Activated CD8-positive, alpha-beta memory T cell treated with anti-CD3 and anti-CD28 coated beads, Interleukin-2, amount 50 U/mL, for 4 hours (primary cell): ENCODE data around the gene HES3.

Source experiments
- DNase-seq: peaks from one replicate; pipeline ENCODE4 v3.0.0-alpha.2; 2020

Gene HES3, protein sequence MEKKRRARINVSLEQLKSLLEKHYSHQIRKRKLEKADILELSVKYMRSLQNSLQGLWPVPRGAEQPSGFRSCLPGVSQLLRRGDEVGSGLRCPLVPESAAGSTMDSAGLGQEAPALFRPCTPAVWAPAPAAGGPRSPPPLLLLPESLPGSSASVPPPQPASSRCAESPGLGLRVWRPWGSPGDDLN

DNA sequence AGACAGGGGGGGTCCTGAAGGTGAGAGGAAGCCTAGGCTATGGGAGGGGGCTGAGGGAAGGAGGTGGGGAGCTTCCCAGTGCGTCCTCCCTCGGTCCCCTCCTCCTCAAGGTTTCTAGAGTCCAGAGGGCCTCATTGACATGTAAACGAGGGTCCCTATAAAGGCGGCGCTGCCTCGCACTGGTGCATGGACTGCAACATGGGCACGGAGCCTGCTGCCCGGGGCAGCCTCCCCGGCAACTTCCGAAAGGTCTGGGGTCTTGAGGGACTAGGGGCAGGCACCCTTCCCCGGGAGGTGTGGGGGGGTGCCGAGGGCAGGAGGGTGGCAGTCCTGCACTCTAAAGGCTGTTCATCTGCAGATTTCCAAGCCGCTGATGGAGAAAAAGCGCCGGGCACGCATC lies at the start of gene HES3:
HES3 (plus strand) TSS at position 187 of the 400 bp plus-strand sequence; CDS start at position 374, 187 bp downstream.
- DNase-seq, result no peak

DNA sequence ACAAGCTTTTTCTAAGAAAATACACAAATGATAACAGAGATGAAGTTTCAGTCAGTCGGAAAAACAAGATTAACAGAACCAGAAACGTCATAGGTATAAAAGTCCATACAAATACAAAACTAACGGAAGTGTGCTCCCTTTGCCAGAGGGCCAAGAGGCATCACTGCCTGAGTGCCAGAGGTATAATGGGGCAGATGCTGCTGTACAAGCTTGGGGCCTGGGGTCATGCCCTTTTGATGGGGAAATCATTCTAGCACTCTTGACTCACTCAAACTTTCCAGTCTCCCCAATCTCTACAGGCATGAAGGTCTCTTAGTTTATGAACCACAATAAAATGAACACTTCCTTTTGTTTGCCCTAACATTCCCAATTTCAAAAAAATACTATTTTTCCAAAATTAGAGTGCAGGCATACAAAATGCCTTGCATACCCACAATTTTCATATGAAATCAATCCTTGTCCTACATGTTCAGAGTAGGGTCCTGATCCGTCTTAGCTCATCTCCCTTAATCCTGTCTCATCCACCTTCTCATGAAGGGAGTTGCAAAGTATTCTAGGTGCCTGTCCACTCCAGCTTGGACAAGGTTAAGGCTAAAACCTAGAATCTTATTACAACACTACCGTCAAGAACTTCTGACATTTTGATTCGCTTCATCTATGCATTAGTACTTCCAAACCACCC lies 46.1 kb upstream of the HES3 start:
- DNase-seq, result no peak

DNA sequence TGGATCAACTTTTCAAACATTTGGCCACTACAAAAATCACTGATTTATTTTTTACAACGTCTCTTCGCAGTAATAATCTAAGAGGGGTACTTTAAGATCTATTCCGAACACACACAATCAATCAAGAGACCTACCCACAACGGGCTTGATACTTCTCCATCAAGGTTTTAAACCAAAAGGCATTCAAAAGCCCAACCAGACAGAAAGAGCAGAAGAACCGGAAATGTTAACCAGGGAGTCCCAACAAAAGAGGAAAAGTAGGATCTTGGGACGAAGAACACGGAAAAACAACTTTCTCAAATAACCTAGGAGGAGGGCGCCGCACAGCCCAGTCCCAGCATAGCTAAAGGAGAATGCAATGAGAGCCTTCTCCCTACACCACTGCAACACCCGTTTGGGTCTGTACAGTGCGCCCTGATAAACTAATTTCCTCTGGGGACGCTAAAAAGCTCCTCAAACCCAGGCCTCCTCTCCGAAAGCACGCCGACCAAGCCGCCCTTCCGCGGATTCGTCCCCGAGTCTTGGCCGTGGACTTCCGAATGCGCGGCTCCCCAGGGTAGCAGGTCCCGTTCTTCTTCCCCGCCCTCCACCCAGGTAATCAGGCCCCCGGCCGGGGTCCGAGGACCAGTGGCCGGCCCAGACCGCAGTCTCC lies 45.2 kb upstream of the HES3 start:
- no peak for DNase-seq

DNA sequence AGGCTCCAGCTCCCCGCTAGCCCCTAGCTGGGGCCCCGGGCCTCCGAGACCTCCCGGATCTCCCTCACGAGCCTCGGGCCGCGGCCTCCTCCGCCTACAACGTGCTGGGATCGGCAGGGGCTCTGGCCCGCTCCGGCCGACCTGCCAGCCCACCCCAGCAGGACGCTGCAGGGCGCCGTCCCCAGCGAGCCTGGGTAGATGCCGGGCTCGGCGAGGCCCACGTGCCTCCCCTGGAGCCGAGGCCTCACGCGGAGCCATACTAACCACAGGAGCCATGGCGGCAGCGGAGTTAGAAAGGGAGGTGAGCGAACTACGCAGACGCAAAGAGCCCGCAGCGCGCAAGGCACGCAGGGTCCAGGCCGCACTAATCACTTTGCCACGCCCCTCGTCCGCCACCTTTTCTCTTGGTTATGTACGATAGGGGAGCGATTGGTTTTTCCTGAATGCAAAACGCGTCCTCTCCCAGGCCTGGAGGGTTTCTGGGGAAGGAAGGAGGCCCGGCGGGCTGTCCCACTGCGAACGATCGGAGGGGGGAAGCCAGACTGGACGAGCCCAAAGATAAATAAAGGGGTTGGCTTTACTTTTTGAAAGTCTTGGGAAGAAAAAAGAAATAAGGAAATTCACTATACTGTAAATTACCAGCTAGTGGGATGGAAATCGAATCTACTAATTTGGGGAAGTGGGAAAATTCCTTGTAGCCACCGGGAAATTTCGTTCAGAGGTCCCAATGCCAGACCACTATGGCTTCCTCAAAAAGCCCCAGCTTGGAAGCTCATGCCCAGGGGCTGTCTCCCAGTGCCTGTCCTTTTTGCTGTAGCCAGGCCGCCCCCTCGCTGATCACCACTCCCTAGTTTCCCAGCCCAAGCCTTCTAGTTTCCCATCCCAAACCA lies 44.4 kb upstream of the HES3 start, which contains the start of gene RPL22:
RPL22 (minus strand) TSS at position 298 of the 890 bp plus-strand sequence; CDS start at position 276, 22 bp downstream.
- peak; percentile 95 for DNase-seq

DNA sequence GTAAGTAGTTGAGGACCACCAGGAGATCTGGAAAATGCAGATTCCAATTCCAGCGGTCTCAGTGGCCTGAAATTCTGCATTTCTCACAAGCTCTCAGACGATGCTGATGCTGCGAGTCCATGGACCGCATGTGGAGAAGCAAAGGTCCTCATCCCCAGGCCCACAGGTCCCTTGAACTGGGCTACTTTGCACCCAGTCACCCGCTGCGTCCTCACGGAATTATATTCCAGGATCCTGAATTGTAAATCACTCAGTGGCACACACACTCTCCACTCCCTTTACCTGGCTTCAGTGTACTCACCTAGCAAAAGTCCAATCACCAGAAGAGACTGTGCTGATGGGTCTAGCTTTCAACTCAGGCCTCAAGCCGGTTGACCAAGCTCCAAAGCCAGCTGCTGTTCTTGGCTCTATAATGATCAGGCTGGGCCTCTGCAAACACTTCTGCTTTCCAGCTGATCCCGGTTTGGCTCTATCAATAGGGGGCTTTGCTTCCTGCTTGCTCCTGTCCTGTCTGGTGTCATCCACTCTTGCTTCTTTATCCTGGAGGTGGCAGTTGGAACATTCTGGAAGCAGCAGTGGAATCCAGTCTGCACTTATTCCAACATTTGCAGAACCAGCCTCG lies 43.7 kb upstream of the HES3 start:
- no peak for DNase-seq

DNA sequence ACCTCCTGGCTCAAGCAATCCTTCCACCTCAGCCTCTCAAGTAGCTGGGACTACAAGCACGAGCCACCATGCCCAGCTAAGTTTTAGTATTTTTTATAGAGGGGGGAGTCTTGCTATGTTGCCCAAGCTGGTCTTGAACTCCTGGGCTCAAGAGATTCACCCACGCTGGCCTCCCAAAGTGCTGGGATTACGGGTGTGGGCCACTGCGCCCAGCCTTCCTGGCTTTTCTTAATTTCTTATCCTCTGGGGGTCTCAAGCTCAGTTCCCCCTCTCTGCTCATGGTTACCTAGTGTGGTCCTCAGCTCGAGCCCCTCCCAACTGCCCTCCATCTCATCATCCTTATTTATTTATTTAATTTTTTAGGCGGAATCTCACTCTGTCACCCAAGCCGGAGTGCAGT lies 41.7 kb upstream of the HES3 start:
- no peak for DNase-seq

DNA sequence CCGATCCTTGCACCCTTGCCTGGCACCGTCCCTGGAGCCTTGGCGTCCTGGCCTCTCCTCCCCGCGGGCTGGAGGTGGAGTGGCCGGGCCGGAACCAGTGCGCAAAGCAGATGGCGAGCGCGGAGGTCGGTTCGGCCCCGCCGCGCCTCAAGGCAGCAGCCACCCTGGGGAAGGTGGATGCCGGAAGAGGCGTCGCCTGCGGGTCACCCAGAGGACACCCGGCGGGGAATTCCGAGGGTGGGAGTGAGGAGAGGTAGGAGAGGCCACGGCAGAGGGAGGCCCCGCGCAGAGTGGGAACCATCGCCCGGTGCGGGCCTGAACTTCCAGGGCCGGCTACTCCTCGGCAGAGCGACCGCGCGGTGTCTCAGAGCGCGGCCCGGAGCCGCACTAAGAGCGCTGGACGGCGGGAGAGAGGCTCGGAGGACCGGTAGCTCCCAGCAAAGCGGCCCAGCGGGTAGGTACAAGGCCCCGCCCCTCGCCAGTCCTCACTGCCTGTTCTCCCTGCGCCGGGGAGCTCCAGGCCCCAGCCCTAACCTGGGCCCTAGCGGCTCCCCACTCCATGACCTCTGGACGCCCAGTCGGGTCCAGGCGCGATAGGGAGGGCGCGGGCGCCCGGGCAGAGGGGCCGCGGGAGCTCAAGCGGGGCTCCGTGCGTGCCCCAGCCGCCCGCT lies 38.0 kb upstream of the HES3 start, which contains the start of gene RNF207:
RNF207 (plus strand) TSS at position 271 of the 671 bp plus-strand sequence. CDS start 417 bp downstream, outside the sequence.
- DNase-seq, result peak; percentile 37

DNA sequence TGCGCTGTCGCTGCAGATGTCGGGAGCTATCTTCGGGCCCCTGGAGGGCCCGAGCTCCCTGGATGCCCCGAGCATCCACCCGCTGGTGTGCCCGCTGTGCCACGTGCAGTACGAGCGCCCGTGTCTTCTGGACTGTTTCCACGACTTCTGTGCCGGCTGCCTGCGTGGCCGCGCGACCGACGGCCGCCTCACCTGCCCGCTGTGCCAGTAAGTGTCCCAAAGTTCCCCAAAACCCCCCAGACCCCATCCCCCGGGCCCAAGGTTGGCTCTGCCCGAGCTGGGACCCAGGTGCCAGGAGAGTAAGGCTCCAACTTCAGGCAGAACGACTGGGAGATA lies 37.5 kb upstream of the HES3 start:
- no peak for DNase-seq

DNA sequence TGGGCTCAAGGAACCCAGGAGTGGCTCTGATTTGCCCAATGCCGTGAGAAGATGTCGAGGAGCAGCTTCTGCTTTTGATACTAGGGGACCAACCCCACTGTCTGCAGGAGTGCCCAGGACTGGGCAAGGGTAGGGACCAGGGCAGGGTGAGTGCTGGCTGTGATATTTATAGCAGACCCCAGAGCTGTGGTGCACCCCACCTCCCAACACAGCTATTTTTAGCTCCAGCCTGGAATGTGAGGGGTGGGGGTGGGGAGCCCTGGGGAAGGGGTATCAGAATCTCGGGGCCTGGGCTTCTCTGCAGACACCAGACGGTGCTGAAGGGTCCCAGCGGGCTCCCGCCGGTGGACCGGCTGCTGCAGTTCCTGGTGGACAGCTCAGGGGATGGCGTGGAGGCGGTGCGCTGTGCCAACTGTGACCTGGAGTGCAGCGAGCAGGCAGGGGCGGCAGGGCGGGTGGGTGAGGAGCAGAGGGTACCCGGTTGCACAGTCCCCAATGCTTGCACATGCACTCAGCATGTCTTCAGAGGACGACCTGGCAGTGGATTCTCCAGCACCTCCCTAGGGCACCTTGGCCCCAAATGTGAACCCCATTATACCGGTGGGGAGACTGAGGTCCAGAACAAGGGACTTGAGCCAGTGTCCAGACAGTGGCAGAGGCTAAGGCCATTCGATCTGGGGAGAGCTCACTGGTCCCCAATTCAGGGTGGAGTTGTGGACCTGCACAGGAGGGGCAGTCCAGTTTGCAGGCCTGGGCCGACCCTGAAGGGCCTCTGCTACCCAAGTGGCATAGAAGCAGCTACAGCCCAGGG lies 36.7 kb upstream of the HES3 start:
- DNase-seq, result no peak

DNA sequence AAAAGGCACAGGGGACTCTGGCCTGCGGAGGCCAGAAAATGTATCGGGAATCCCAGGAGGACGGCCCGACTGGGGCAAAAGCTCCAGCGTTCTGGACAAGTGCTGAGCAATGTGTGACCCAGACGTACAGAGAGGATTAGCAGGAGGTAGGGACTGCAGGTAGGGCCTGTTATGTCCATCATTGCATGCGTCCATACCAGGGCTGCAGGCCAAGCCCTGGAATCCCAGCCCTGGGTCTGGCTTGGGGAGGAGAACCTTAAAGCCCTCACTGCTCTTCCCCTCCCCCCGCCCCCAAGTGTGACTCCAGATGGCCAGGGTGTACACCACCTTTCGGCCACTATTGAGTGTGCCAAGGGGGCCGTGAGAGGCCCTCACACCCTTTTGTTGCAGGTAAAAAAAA lies 36.1 kb upstream of the HES3 start:
- no peak for DNase-seq

DNA sequence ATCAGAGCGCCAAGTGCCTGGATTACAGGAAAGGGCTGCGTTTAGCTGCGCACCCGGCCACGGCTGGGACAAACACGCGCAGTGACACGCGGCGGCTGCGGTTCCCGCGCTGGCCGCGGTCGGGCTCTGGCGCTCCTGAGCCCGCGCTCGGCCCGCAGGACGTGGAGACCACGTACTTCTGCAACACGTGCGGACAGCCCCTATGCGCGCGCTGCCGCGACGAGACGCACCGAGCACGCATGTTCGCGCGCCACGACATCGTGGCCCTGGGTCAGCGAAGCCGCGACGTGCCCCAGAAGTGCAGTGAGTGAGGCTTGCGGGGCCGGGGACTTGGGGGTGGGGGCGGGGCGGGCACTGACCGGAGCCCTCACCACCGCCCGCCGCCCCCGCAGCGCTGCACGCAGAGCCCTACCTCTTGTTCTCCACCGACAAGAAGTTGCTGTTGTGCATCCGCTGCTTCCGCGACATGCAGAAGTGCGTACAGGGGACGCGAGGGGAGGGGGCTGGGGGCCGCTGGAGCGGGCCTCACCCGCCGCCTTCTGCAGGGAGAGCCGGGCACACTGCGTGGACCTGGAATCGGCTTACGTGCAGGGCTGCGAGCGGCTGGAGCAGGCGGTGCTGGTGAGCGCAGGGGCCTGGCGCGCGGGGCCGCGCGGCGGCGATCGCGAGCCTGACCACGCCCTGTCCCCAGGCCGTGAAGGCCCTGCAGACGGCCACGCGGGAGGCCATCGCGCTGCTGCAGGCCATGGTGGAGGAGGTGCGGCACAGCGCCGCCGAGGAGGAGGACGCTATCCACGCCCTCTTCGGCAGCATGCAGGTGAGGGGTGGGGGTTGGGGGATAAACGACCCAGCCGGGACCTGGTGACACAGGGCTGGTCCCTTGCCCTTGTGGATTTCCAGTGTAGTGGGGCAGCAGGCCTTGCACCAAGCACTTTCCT lies 35.0 kb upstream of the HES3 start:
- no peak for DNase-seq

DNA sequence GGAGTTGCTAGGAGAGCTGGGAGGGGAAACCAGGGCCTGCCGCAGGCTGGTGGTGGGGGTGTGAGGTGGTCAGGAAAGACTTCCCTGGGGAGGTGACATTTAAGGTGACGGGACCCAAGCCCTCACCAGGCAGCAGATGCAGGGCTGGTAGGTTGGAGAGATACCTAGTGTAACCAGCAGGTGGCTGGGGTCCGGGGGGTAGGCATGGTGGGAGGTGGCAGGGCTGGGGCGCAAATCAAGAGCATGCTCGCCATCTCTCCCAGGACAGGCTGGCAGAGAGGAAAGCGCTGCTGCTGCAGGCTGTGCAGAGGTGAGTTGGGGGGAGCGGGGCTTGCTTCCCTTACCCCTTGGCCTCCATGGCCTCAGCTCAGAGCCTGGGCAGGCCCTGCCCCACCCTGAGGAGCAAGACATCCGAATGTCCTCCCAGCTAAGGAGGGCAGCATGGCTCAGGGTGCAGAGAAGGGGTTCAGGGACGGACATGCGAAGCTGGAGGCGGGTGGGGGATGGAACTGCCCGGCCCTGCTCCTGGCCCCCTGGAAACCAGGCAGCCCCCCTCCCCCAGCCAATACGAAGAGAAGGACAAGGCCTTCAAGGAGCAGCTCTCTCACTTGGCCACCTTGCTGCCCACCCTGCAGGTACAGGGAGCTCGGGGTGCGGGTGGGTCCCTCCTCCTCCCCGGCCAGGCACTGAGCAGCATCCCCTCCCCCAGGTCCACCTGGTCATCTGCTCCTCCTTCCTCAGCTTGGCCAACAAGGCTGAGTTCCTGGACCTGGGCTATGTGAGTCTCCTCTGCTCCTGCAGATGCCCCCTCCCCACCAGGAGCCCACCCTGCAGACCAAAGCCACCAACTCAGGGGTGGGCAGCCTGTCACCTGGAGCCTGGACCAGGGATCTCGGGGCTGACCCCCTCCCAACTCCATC lies 34.1 kb upstream of the HES3 start:
- DNase-seq, result no peak

DNA sequence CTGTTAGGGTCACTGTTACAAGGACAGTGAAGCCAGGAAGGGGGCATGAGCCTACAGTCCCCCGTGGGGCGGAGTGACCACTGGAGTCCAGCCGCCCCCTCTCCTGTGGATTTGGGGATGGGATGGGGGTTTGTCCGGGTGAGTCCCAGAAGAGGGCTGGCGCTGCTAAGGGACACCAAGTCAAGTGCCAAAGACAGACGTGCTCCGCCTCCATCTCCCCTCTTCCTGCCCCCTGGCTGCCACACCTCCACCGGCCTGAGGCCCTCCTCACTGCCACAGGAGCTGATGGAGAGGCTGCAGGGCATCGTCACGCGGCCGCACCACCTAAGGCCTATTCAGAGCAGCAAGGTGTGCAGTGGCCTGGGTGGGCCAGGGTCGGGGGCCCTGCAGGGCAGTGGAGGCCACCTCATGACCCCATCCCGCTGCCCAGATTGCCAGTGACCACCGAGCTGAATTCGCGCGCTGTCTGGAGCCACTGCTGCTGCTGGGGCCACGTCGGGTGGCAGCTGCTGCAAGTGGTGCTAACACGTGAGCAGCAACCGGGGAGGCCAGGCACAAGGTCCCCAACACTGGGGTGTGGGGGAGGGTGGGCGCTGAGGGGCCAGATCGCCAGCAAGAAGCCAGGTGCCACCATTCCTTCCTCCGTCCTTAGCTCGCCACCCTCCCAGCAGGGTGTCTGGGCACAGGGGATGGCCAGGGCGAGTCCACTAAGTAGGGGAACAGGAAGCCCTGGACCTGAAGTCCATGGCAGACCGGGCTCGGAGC lies 33.2 kb upstream of the HES3 start:
- no peak for DNase-seq

DNA sequence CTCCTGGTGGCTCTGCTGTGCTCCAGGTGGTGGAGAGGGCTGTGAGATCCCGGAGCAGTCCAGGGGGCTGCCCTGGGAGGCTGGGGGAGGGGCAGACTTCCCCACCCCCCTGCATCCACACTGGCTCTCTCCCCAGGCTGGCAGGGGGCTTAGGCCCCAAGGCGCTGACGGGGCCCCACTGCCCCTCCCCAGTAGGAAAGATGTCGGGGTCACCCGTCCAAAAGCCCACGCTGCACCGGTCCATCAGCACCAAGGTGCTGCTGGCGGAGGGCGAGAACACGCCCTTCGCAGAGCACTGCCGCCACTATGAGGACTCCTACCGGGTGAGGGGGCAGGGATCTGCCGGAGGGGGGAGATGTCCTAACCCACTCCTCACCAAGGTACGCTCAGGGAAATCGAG lies 32.2 kb upstream of the HES3 start:
- no peak for DNase-seq

DNA sequence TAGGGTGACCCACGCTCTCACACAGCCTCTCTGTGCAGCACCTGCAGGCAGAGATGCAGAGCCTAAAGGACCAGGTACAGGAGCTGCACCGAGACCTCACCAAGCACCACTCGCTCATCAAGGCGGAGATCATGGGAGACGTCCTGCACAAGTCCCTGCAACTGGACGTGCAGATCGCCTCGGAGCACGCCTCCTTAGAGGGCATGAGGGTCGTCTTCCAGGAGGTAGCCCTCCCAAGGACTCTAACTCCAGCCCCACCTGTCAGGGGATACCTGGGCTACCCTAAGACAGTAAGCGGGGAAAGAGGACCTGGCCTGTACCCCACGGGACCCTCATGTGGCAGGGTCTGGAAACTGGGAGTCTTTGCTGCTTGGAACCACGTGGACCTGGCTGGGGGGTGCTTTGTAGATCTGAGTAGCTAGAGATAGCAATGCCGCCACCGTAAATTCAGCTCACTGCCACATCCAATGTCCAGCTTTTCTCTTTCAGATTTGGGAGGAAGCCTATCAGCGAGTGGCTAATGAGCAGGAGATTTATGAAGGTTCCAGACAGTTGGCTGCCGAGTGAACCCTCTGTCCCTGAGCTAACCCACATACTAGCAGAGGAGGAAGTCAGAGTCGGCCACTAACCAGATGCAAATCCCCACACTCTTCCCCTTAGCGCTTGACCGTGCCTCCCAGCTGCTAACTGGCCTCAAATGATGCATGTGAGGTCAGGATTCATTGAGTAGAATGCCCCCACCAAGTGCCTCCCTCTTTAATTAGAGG lies 31.6 kb upstream of the HES3 start:
- DNase-seq, result no peak

DNA sequence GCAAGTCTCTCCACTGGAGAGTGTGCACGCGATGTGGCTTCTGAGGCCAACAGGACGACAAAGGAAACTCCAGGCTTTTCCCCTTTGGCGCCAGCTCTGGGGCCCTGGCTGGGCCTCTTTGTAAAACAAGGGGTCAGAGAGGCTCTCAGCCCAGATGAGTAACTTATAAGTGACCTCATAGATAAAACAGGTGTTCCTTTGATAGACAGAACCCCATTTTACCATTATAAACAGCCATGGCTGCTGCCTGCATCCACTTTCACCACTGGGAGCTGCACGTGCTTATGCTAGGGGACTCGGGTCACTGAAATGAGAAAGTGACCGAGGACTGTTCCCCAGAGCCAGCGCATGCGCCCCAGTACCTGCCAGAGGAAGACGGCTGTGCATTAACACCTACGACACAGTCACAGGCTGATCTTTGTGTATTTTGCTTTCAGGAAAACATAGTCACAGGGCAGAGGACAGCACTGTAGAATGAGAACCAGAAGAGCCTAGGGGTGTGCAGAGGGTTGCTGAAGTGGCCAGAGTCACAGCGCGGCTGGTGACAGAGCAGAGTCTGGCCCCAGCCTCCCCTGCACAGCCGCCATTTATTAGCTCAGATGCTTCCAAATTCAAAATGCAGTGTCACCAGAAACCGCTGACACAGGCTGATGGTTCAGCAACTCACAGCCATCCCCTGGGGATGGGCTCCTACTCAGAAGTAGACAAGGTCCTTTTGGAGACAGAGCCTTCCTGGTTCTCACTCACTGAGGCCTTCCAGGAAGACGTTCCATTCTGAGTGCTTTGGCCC lies 25.4 kb upstream of the HES3 start:
- no peak for DNase-seq
